H9 (cell line): ENCODE results near the gene STRN. TPM values are rescaled to one million over a fixed set of nuclear protein-coding genes. Genes with fewer than 3 reads are reported as not detected.
A peak's percentile ranks its signal among the peaks of the same experiment; 100 is the strongest.
"Not testable (repeated sequence)": the region's sequence is repeated elsewhere in the genome, so short reads cannot be mapped to it uniquely, and the experiment has no call there.

Experiments used
- DNase-seq: peaks from one replicate; pipeline ENCODE4 v3.0.0-alpha.2; 2017
- H2AFZ ChIP-seq: one replicate; pipeline ENCODE4 v1.6.1; 2013; ENCODE audit warnings: mild to moderate bottlenecking, low read length, control low read depth, moderate library complexity
- H2AK5ac ChIP-seq: 2 replicates; pipeline ENCODE4 v1.6.1; 2013; ENCODE audit warnings: low read length, control low read depth, mixed read lengths; ENCODE audit not compliant: insufficient read length
- H2BK120ac ChIP-seq: one replicate; pipeline ENCODE4 v1.6.1; 2013; ENCODE audit warnings: low read depth, mild to moderate bottlenecking, low read length, control low read depth, inconsistent platforms; ENCODE audit not compliant: poor library complexity, severe bottlenecking
- H2BK12ac ChIP-seq: 2 replicates; pipeline ENCODE4 v1.6.1; 2013; ENCODE audit warnings: low read length, control low read depth, mixed read lengths, low read depth; ENCODE audit not compliant: insufficient read length
- H2BK15ac ChIP-seq: 2 replicates; pipeline ENCODE4 v1.6.1; 2013; ENCODE audit warnings: low read depth, low read length, control low read depth
- H2BK20ac ChIP-seq: one replicate; pipeline ENCODE4 v1.6.1; 2013; ENCODE audit warnings: low read depth, mild to moderate bottlenecking, low read length, control low read depth, inconsistent platforms; ENCODE audit not compliant: poor library complexity, severe bottlenecking
- H2BK5ac ChIP-seq: 2 replicates; pipeline ENCODE4 v1.6.1; 2013; ENCODE audit warnings: low read length, control low read depth, mixed read lengths; ENCODE audit not compliant: insufficient read length
- H3K14ac ChIP-seq: 2 replicates; pipeline ENCODE4 v1.6.1; 2013; ENCODE audit warnings: low read length, control low read depth; ENCODE audit not compliant: insufficient read depth
- H3K18ac ChIP-seq: 2 replicates; pipeline ENCODE4 v1.6.1; 2013; ENCODE audit warnings: low read depth, mild to moderate bottlenecking, mixed read lengths, low read length, control low read depth; ENCODE audit not compliant: insufficient read length
- H3K23ac ChIP-seq: 2 replicates; pipeline ENCODE4 v1.6.1; 2013; ENCODE audit warnings: low read length, control low read depth, mixed read lengths, low read depth; ENCODE audit not compliant: insufficient read length
- H3K23me2 ChIP-seq: 2 replicates; pipeline ENCODE4 v1.6.1; 2013; ENCODE audit warnings: low read depth, mild to moderate bottlenecking, mixed read lengths, low read length, control low read depth; ENCODE audit not compliant: insufficient read length, poor library complexity, severe bottlenecking
- H3K27ac ChIP-seq: 2 replicates; pipeline ENCODE4 v1.5.1; 2013; ENCODE audit warnings: low read length, control low read depth, mixed read lengths, low read depth; ENCODE audit not compliant: insufficient read length
- H3K27me3 ChIP-seq: 2 replicates; pipeline ENCODE4 v1.6.1; 2013; ENCODE audit warnings: low read length, control low read depth, inconsistent platforms; ENCODE audit not compliant: insufficient read depth
- H3K4ac ChIP-seq: 2 replicates; pipeline ENCODE4 v1.6.1; 2013; ENCODE audit warnings: low read depth, mild to moderate bottlenecking, control low read depth, inconsistent platforms, low read length, moderate library complexity
- H3K4me1 ChIP-seq: 2 replicates; pipeline ENCODE4 v1.6.1; 2013; ENCODE audit warnings: low read length, control low read depth, inconsistent platforms; ENCODE audit not compliant: insufficient read depth
- H3K4me2 ChIP-seq: 2 replicates; pipeline ENCODE4 v1.6.1; 2013; ENCODE audit warnings: low read length, control low read depth, mixed read lengths; ENCODE audit not compliant: insufficient read length, insufficient read depth
- H3K56ac ChIP-seq: 2 replicates; pipeline ENCODE4 v1.6.1; 2013; ENCODE audit warnings: low read depth, mild to moderate bottlenecking, mixed read lengths, low read length, control low read depth; ENCODE audit not compliant: insufficient read length
- H3K79me1 ChIP-seq: 2 replicates; pipeline ENCODE4 v1.6.1; 2013; ENCODE audit warnings: low read depth, mild to moderate bottlenecking, moderate library complexity, low read length, control low read depth, inconsistent platforms; ENCODE audit not compliant: insufficient read depth, poor library complexity, severe bottlenecking
- H3K79me2 ChIP-seq: 2 replicates; pipeline ENCODE4 v1.6.1; 2013; ENCODE audit warnings: low read length, control low read depth, inconsistent platforms; ENCODE audit not compliant: insufficient read depth
- H3K9ac ChIP-seq: 2 replicates; pipeline ENCODE4 v1.6.1; 2013; ENCODE audit warnings: low read length, control low read depth, mixed read lengths; ENCODE audit not compliant: insufficient read length; ENCODE audit errors: extremely low read depth
- H3K9me3 ChIP-seq: one replicate; pipeline ENCODE4 v1.6.1; 2013; ENCODE audit warnings: low read depth, low read length, inconsistent platforms; ENCODE audit not compliant: control insufficient read depth
- H3T11ph ChIP-seq: one replicate; pipeline ENCODE4 v1.6.1; 2013; ENCODE audit warnings: mild to moderate bottlenecking, low read length, control low read depth, inconsistent platforms
- H4K20me1 ChIP-seq: one replicate; pipeline ENCODE4 v1.6.1; 2013; ENCODE audit not compliant: control insufficient read depth, insufficient read length, insufficient read depth
- H4K5ac ChIP-seq: 2 replicates; pipeline ENCODE4 v1.6.1; 2013; ENCODE audit warnings: low read depth, mild to moderate bottlenecking, mixed read lengths, low read length, control low read depth; ENCODE audit not compliant: insufficient read length
- H4K8ac ChIP-seq: replicated peaks from 2 replicates; pipeline ENCODE4 v1.6.1; 2013; ENCODE audit warnings: low read length, control low read depth, mixed read lengths, low read depth; ENCODE audit not compliant: insufficient read length
- H4K91ac ChIP-seq: 2 replicates; pipeline ENCODE4 v1.6.1; 2013; ENCODE audit warnings: low read depth, mild to moderate bottlenecking, moderate library complexity, mixed read lengths, low read length, control low read depth; ENCODE audit not compliant: insufficient read length
- H3K27ac Mint-ChIP-seq, 3 experiments: 2 replicates in 2 of 3; 3 replicates in 1 of 3; pipeline ENCODE4 v1.8.0; 2020 to 2021; ENCODE audit warnings: mixed read lengths in 3 of 3, mild to moderate bottlenecking in 1 of 3, moderate library complexity in 1 of 3
- H3K27me3 Mint-ChIP-seq: 2 replicates; pipeline ENCODE4 v1.8.0; 2021; ENCODE audit warnings: low read depth, mild to moderate bottlenecking, moderate library complexity, mixed read lengths
- H3K36me3 Mint-ChIP-seq, 3 experiments: 2 replicates in 2 of 3; 3 replicates in 1 of 3; pipeline ENCODE4 v1.8.0; 2020 to 2021; ENCODE audit warnings: low read depth in 3 of 3, mixed read lengths in 3 of 3; ENCODE audit not compliant: insufficient read depth in 1 of 3
- H3K4me1 Mint-ChIP-seq, 2 experiments: 2 replicates each; pipeline ENCODE4 v1.8.0; 2020; ENCODE audit warnings: mixed read lengths in 2 of 2
- H3K4me3 Mint-ChIP-seq, 2 experiments: 2 replicates in 1 of 2; 3 replicates in 1 of 2; pipeline ENCODE4 v1.8.0; 2020 to 2021; ENCODE audit warnings: mild to moderate bottlenecking in 2 of 2, mixed read lengths in 2 of 2, moderate library complexity in 1 of 2
- H3K9me3 Mint-ChIP-seq, 2 experiments: 2 replicates in 1 of 2; 3 replicates in 1 of 2; pipeline ENCODE4 v1.8.0; 2020; ENCODE audit warnings: mild to moderate bottlenecking in 2 of 2, mixed read lengths in 2 of 2, moderate library complexity in 1 of 2
- WGBS: extraction: QIAGEN DNeasy Blood & Tissue Kit; methylation state at CpG from one replicate; pipeline ENCODE4 v1.1.7; 2013; ENCODE audit warnings: missing lambda C conversion rate, low lambda C conversion rate, mixed read lengths; ENCODE audit not compliant: insufficient read length; ENCODE audit errors: extremely low coverage; 5-methylcytosine and 5-hydroxymethylcytosine counted together
- total RNA-seq: library from RNA; stranded (reverse); gene quantifications from 2 replicates; pipeline ENCODE4 v1.2.1, GENCODE V29; 2021

STRN gene
- total RNA-seq, 1 experiment from 2014 or later = 31.7 TPM

DNA sequence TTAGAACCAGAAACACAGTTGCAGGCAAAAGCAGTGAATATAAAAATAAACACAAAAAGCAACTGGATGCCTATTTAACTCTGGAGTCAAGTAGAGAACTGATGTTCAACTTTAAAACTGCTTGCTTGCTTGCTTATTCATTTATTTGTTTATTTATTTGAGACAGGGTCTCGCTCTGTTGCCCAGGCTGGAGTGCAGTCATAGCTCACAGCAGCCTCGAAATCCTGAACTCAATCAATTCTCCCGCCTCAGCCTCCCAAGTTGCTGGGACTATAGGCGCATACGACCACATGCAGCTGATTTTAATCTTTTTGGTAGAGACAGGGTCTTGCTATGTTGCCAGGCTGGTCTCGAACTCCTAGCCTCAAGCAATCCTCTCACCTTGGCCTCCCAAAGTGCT lies 34.6 kb downstream of the STRN start:
- not testable (repeated sequence) for H3K23me2 ChIP-seq, H2BK12ac ChIP-seq, H2BK5ac ChIP-seq, H3K79me2 ChIP-seq, H3K27me3 ChIP-seq, H3T11ph ChIP-seq, H2AK5ac ChIP-seq, H2BK15ac ChIP-seq, H3K14ac ChIP-seq, H4K91ac ChIP-seq, H3K18ac ChIP-seq, DNase-seq, H2BK20ac ChIP-seq, H3K9me3 Mint-ChIP-seq, H3K4me2 ChIP-seq, H4K8ac ChIP-seq, H3K9ac ChIP-seq, H3K56ac ChIP-seq, H4K20me1 ChIP-seq, H2AFZ ChIP-seq, H3K27me3 Mint-ChIP-seq, H3K27ac ChIP-seq, H3K9me3 ChIP-seq, H4K5ac ChIP-seq, H2BK120ac ChIP-seq, H3K4me1 ChIP-seq, H3K36me3 Mint-ChIP-seq, H3K4me3 Mint-ChIP-seq, H3K79me1 ChIP-seq, H3K23ac ChIP-seq, H3K4ac ChIP-seq
- no CpG with 5 or more reads among the region's 6 CpGs for WGBS
- peaks cover 19% of the 10 kb centered on the region in 2 experiments for H3K4me1 Mint-ChIP-seq
- peak overlapping the region in 2 of 3 experiments; percentile 11 to 85; a peak in 3 of 7 replicates for H3K27ac Mint-ChIP-seq

DNA sequence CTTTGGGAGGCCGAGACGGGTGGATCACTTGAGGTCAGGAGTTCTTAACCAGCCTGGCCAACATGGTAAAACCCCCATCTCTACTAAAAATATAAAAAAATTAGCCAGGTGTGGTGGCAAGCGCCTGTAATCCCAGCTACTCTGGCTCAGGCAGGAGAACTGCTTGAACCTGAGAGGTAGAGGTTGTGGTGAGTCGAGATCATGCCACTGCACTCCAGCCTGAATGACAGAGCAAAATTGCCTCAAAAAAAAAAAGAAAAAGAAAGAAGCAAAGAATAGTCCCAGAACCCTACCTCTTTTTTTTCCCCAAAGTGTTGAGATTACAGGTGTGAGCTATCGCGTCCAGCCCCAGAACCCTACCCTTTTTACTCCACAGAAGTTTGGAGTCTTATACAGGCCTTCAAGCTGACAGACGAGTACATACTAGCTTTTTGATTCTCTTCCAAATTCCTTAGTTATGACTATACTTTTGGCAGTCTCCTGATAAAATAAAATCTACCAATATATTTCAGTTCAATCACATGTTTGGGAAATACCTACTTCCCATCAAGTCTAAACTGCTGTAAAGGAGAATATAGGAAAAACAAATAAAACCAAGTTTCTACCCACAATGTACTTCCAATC lies 35.4 kb downstream of the STRN start:
- not testable (repeated sequence) for H3K79me2 ChIP-seq, H2BK5ac ChIP-seq
- peak overlapping the region; percentile 82 to 96 (median 83); a peak in 6 of 7 replicates for H3K27ac Mint-ChIP-seq

More for the DNA sequence above, 35.4 kb downstream of the STRN start:
- not testable (repeated sequence) for H2BK120ac ChIP-seq, H3K9ac ChIP-seq, H3K4ac ChIP-seq, H4K91ac ChIP-seq, H3K9me3 ChIP-seq, H3K79me1 ChIP-seq, H2AK5ac ChIP-seq, DNase-seq, H3K14ac ChIP-seq, H3K27ac ChIP-seq, H2BK12ac ChIP-seq, H3K4me3 Mint-ChIP-seq, H3K27me3 Mint-ChIP-seq, H3K9me3 Mint-ChIP-seq, H2BK15ac ChIP-seq, H3T11ph ChIP-seq, H4K5ac ChIP-seq, H3K4me1 ChIP-seq, H3K23me2 ChIP-seq, H4K20me1 ChIP-seq, H2BK20ac ChIP-seq, H2AFZ ChIP-seq, H3K56ac ChIP-seq, H3K36me3 Mint-ChIP-seq, H3K23ac ChIP-seq, H3K27me3 ChIP-seq, H3K18ac ChIP-seq, H4K8ac ChIP-seq, H3K4me2 ChIP-seq
- WGBS = no CpG with 5 or more reads among the region's 7 CpGs
- H3K4me1 Mint-ChIP-seq = peaks cover 27% of the 10 kb centered on the region in 2 experiments
